ENCODE data around the gene CPA5.

GRCh38 chr7:130303551-130303950, 41.1 kb upstream of the CPA5 start:
- TF ChIP-seq, protein P1, sequence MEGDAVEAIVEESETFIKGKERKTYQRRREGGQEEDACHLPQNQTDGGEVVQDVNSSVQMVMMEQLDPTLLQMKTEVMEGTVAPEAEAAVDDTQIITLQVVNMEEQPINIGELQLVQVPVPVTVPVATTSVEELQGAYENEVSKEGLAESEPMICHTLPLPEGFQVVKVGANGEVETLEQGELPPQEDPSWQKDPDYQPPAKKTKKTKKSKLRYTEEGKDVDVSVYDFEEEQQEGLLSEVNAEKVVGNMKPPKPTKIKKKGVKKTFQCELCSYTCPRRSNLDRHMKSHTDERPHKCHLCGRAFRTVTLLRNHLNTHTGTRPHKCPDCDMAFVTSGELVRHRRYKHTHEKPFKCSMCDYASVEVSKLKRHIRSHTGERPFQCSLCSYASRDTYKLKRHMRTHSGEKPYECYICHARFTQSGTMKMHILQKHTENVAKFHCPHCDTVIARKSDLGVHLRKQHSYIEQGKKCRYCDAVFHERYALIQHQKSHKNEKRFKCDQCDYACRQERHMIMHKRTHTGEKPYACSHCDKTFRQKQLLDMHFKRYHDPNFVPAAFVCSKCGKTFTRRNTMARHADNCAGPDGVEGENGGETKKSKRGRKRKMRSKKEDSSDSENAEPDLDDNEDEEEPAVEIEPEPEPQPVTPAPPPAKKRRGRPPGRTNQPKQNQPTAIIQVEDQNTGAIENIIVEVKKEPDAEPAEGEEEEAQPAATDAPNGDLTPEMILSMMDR (IDR thresholded peaks at IDR 0.05; ENCODE audit: extremely low read depth in 1 of 2, insufficient read depth in 1 of 2, low read depth in 1 of 2, low read length in 2 of 2) = no peak
- TF ChIP-seq POLR2A (IDR thresholded peaks at IDR 0.05; ENCODE audit: low read depth, low read length) (no peak), POLR2AphosphoS5 (IDR thresholded peaks at IDR 0.05; ENCODE audit: insufficient read depth, low read depth, low read length) (no peak), JUN (IDR thresholded peaks at IDR 0.05; ENCODE audit: borderline replicate concordance, insufficient read depth, insufficient read length, low read depth) (no peak), EZH2 (IDR thresholded peaks at IDR 0.05; ENCODE audit: borderline replicate concordance, low read depth, low read length, severe bottlenecking) (no peak), MYC (IDR thresholded peaks at IDR 0.05; ENCODE audit: low read depth, low read length) (no peak), GATA2 (IDR thresholded peaks at IDR 0.05; ENCODE audit: insufficient read depth, insufficient read length, low read depth, low read length) (no peak)
- TF ChIP-seq, protein P2, sequence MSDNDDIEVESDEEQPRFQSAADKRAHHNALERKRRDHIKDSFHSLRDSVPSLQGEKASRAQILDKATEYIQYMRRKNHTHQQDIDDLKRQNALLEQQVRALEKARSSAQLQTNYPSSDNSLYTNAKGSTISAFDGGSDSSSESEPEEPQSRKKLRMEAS (IDR thresholded peaks at IDR 0.05; ENCODE audit: insufficient read depth, insufficient read length) = no peak
